K562 (cell line): ENCODE results near the gene B3GAT3. TPM values are rescaled to one million over a fixed set of nuclear protein-coding genes. Genes with fewer than 3 reads are reported as not detected.

Source experiments
- ATAC-seq: fragments of 200-7000 bp; cut with Tn5 transposase; 3 replicates; pipeline ENCODE4 v1.9.1; 2020; ENCODE audit warnings: moderate library complexity
- BruUV-seq: library from RNA; stranded (reverse); fragments of 400-500 nt; replicated peaks from 2 replicates; lab custom pipeline; 2021; lab: Mats Ljungman, UMichigan
- CTCF ChIA-PET: fragments of 300-600 bp; formaldehyde crosslinking; extraction: SDS; loops from one replicate; lab custom pipeline; 2021; ENCODE audit warnings: low intra/inter-chr PET ratio; lab: Yijun Ruan, JAX
- POLR2A ChIA-PET: fragments of 300-600, 350-650 bp; sonication (Branson Sonifier 250); formaldehyde crosslinking; extraction: SDS; loops from one replicate; lab custom pipeline; 2021; ENCODE audit warnings: antibody characterized with exemption, inconsistent platforms; lab: Yijun Ruan, JAX
- DNase-seq, 4 experiments: peaks; one replicate each; pipeline versions ENCODE4 v3.0.0 to v3.0.0-alpha.2; 2011 to 2018; ENCODE audit warnings: low spot score in 3 of 4, mixed read lengths in 3 of 4; ENCODE audit errors: extremely low read depth in 1 of 4
- FAIRE-seq: peaks from 2 replicates; lab custom pipeline; 2011; peaks lifted over from hg19 to GRCh38; lab: Jason Lieb, UNC
- H2AFZ ChIP-seq: 2 replicates; pipeline ENCODE4 v1.6.0; 2011; ENCODE audit warnings: low read depth, low read length, control low read depth, inconsistent platforms
- H3K27ac ChIP-seq: fragments of 200-600 bp; 3 replicates; pipeline ENCODE4 v1.8.0; 2011; ENCODE audit warnings: low read depth, mild to moderate bottlenecking, control low read depth, inconsistent platforms, low read length, moderate library complexity, mixed read lengths; ENCODE audit errors: extremely low read depth
- H3K27me3 ChIP-seq, 2 experiments: fragments of 300-600 bp in 1 of 2; 2 replicates in 1 of 2; 3 replicates in 1 of 2; pipeline versions ENCODE4 v1.6.0 to v1.8.0; 2011; ENCODE audit warnings: inconsistent platforms in 2 of 2, low read length in 2 of 2, mild to moderate bottlenecking in 1 of 2, mixed read lengths in 1 of 2, moderate library complexity in 1 of 2; ENCODE audit not compliant: control insufficient read depth in 2 of 2, insufficient read depth in 2 of 2
- H3K36me3 ChIP-seq: fragments of 300-600 bp; 3 replicates; pipeline ENCODE4 v1.8.0; 2011; ENCODE audit warnings: mild to moderate bottlenecking, low read length, inconsistent platforms; ENCODE audit not compliant: control insufficient read depth, insufficient read depth
- H3K4me1 ChIP-seq, 2 experiments: fragments of 200-600 bp in 1 of 2; replicated peaks in 1 of 2; 2 replicates in 1 of 2; 3 replicates in 1 of 2; pipeline versions ENCODE4 v1.5.1 to v1.8.0; 2011; ENCODE audit warnings: inconsistent platforms in 2 of 2, low read length in 2 of 2, mild to moderate bottlenecking in 1 of 2, mixed read lengths in 1 of 2, moderate library complexity in 1 of 2; ENCODE audit not compliant: control insufficient read depth in 2 of 2, insufficient read depth in 2 of 2
- H3K4me2 ChIP-seq: 2 replicates; pipeline ENCODE4 v1.6.1; 2011; ENCODE audit warnings: low read length, control low read depth, inconsistent platforms, mixed read lengths; ENCODE audit not compliant: insufficient read depth
- H3K4me3 ChIP-seq: fragments of 200-600 bp; sonication (generic), shearing (Covaris generic); 2 replicates; pipeline ENCODE4 v1.5.1; 2016; ENCODE audit warnings: control low read depth, inconsistent platforms
- H3K79me2 ChIP-seq: fragments of 200-600 bp; 3 replicates; pipeline ENCODE4 v1.8.0; 2011; ENCODE audit warnings: low read length, inconsistent platforms; ENCODE audit not compliant: control insufficient read depth, insufficient read depth
- H3K9ac ChIP-seq, 2 experiments: 2 replicates each; pipeline versions ENCODE4 v1.6.0 to v1.6.1; 2011; ENCODE audit warnings: low read depth in 2 of 2, low read length in 2 of 2, control low read depth in 1 of 2, inconsistent platforms in 1 of 2, mild to moderate bottlenecking in 1 of 2, mixed read lengths in 1 of 2; ENCODE audit not compliant: insufficient read depth in 1 of 2
- H3K9me1 ChIP-seq: one replicate; pipeline ENCODE4 v1.6.0; 2011; ENCODE audit warnings: inconsistent platforms, mild to moderate bottlenecking, low read length, moderate library complexity; ENCODE audit not compliant: control insufficient read depth, insufficient read depth
- H3K9me3 ChIP-seq: replicated peaks from 2 replicates; pipeline ENCODE4 v1.5.1; 2011; ENCODE audit warnings: low read depth, low read length, inconsistent platforms; ENCODE audit not compliant: control insufficient read depth, insufficient read depth
- H4K20me1 ChIP-seq: replicated peaks from 2 replicates; pipeline ENCODE4 v1.6.1; 2011; ENCODE audit warnings: low read length, inconsistent platforms, mixed read lengths; ENCODE audit not compliant: control insufficient read depth, insufficient read depth
- BCOR ChIP-seq: fragments of 450-650 bp; IDR thresholded peaks from 2 replicates; pipeline ENCODE4 v1.6.1; 2016
- CAMTA2 ChIP-seq: fragments of 250-450 bp; sonication (Bioruptor Pico); conservative IDR thresholded peaks from 2 replicates; pipeline ENCODE4 v1.5.1; 2022
- CBX1 ChIP-seq: sonication (generic); IDR thresholded peaks from 2 replicates; pipeline ENCODE4 v1.6.1; 2016; ENCODE audit warnings: antibody characterized with exemption, low read depth, mild to moderate bottlenecking
- E2F3 ChIP-seq: fragments of 250-450 bp; sonication (Bioruptor Pico); IDR thresholded peaks from 2 replicates; pipeline ENCODE4 v1.4.0; 2020; ENCODE audit warnings: mild to moderate bottlenecking
- ELF1 ChIP-seq: fragments of 200-800 bp; sonication (Bioruptor generic); IDR thresholded peaks from 2 replicates; pipeline ENCODE4 v1.6.1; 2016; ENCODE audit warnings: missing genetic modification characterization, missing compliant biosample characterization
- EP300 ChIP-seq: IDR thresholded peaks from 2 replicates; pipeline ENCODE4 v1.6.1; 2012; ENCODE audit warnings: low read length, improper control_type of control experiment
- MTA3 ChIP-seq: fragments of 450-650 bp; formaldehyde crosslinking; IDR thresholded peaks from 2 replicates; pipeline ENCODE4 v1.6.1; 2017; ENCODE audit warnings: mild to moderate bottlenecking, borderline replicate concordance
- NCOR1 ChIP-seq: fragments of 450-650 bp; IDR thresholded peaks from 2 replicates; pipeline ENCODE4 v1.6.1; 2016; ENCODE audit warnings: mild to moderate bottlenecking, moderate library complexity
- NFIC ChIP-seq: fragments of 450-650 bp; IDR thresholded peaks from 2 replicates; pipeline ENCODE4 v1.6.1; 2017; ENCODE audit warnings: mild to moderate bottlenecking, inconsistent platforms
- NR2C1 ChIP-seq, 2 experiments: fragments of 450-650 bp; IDR thresholded peaks; 2 replicates each; pipeline ENCODE4 v1.6.1; 2017; ENCODE audit warnings: mild to moderate bottlenecking in 2 of 2, antibody characterized with exemption in 1 of 2, inconsistent platforms in 1 of 2, missing compliant biosample characterization in 1 of 2, missing genetic modification characterization in 1 of 2
- POLR2AphosphoS2 ChIP-seq: IDR thresholded peaks from 2 replicates; pipeline ENCODE4 v1.6.1; 2012; ENCODE audit warnings: low read length, improper control_type of control experiment
- RB1 ChIP-seq: fragments of 450-650 bp; IDR thresholded peaks from 2 replicates; pipeline ENCODE4 v1.6.1; 2017; ENCODE audit warnings: low read depth, mild to moderate bottlenecking
- RBFOX2 ChIP-seq: fragments of 200-400 bp; formaldehyde crosslinking; IDR thresholded peaks from 2 replicates; pipeline ENCODE4 v1.6.1; 2017; ENCODE audit warnings: low read depth, mild to moderate bottlenecking, low read length, moderate library complexity
- TAF7 ChIP-seq: fragments of 450-650 bp; IDR thresholded peaks from 2 replicates; pipeline ENCODE4 v1.6.1; 2016; ENCODE audit warnings: missing genetic modification characterization, missing compliant biosample characterization
- TGIF2 ChIP-seq: sonication (generic); formaldehyde crosslinking; IDR thresholded peaks from 2 replicates; pipeline ENCODE4 v1.8.1; 2022; ENCODE audit warnings: mild to moderate bottlenecking, missing genetic modification reagents, moderate library complexity
- ZBTB7A ChIP-seq: IDR thresholded peaks from 2 replicates; pipeline ENCODE4 v1.6.1; 2011; ENCODE audit warnings: low read depth, mild to moderate bottlenecking, low read length, moderate library complexity, borderline replicate concordance; ENCODE audit not compliant: control insufficient read depth
- ZKSCAN8 ChIP-seq: fragments of 200-800 bp; sonication (Bioruptor generic); IDR thresholded peaks from 2 replicates; pipeline ENCODE4 v1.6.1; 2016; ENCODE audit warnings: missing genetic modification characterization, missing compliant biosample characterization
- ZNF316 ChIP-seq: fragments of 450-650 bp; IDR thresholded peaks from 2 replicates; pipeline ENCODE4 v1.6.1; 2016
- ZNF384 ChIP-seq: IDR thresholded peaks from 2 replicates; pipeline ENCODE4 v1.6.1; 2012; ENCODE audit warnings: low read depth, low read length, improper control_type of control experiment
- WGBS: fragments of 100-300 bp; shearing (Covaris generic); methylation state at CpG from one replicate; pipeline ENCODE4 v1.1.6; 2016; ENCODE audit warnings: low coverage, mixed read lengths; ENCODE audit not compliant: insufficient coverage; ENCODE audit errors: missing lambda C conversion rate; 5-methylcytosine and 5-hydroxymethylcytosine counted together
- in situ Hi-C: fragments of 300-500 bp; cut with MboI; formaldehyde crosslinking; loops from 4 replicates; pipeline ENCODE4 v1.15.0; 2018; ENCODE audit warnings: inconsistent platforms, mixed read lengths
- intact Hi-C: fragments of 100-400 bp; cut with micrococcal nuclease; formaldehyde crosslinking; loops from 2 replicates; pipeline ENCODE4 v1.14.2; 2022
- polyA plus RNA-seq, 8 experiments: library from polyadenylated mRNA; depleted of rRNA in 4 of 8; stranded (reverse) in 5 of 8; unstranded in 3 of 8; fragments of >200 nt; fragmentation: Nextera tagmentation in 2 of 8; fragmentation: Illumina TruSeq in 1 of 8; extraction: Ambion mirVana in 2 of 8; extraction: Trizol in 1 of 8; gene quantifications; 2 replicates each; pipeline versions ENCODE4 v1.2.1 to v1.2.3, GENCODE V29; 2011 to 2014; ENCODE audit warnings: inconsistent platforms in 1 of 8, missing spikeins in 1 of 8
- total RNA-seq, 7 experiments: library from RNA; depleted of rRNA in 6 of 7; stranded (reverse); fragments of >200 nt in 6 of 7; fragmentation: Illumina TruSeq in 2 of 7; extraction: Trizol in 2 of 7; gene quantifications; 2 replicates each; pipeline versions ENCODE4 v1.2.1 to v1.2.3, GENCODE V29; 2011 to 2021; ENCODE audit warnings: low replicate concordance in 1 of 7
- TF ChIP-seq, protein P1 (sequence below): sonication (generic); formaldehyde crosslinking; IDR thresholded peaks from 2 replicates; pipeline ENCODE4 v1.8.1; 2023; ENCODE audit warnings: mild to moderate bottlenecking, missing genetic modification reagents
- TF ChIP-seq, protein P2 (sequence below): fragments of 450-650 bp; IDR thresholded peaks from 2 replicates; pipeline ENCODE4 v1.6.1; 2016

The B3GAT3 gene
- total and polyA plus RNA-seq, 9 of the 15 experiments (the other 6 are each of a cell fraction or from before 2014, with no cell fraction given) = 0.30 to 64.0 (median 21.4) TPM

DNA sequence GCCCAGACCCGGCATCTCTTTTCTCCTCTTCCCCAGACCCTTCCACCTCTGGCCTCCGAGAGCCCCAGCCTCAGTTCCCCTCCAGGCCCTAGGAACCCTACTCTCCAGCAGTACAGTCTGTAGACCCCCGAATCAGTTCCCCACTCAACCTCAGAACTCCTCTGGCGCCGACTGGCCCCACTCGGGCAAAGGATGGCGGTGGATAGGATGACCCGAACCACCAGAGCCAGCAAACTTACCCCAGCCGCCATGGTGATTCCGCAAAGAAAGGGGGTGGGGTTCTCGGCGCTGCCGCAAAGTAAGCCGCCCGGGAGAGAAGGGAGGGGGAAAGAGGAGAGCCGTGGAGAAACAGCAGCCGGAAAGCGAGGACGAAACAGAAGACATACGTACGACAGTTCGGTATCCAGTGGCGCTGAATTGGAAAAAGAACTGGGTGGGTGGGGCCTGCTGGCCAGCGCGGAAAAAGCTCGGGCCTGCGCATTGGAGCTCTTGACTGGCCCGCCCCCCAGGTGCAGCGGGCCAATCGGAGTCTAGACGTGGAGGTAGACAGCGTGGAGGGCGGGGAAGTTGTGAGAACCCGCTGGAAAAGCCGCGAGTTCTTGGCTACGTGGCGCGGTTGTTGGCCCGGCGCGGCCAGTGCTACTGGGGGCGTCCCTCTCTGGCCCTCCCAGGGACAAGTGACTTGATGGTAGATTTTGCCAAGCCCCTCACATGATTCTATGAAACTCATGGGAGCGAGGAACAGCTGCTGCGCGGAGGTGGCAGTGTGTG is 48.0 kb downstream of the B3GAT3 start, which contains the start of gene EEF1G:
EEF1G (minus strand) TSS at position 300 of the 771 bp plus-strand sequence; CDS start at position 251, 49 bp downstream.
- H3K4me3 ChIP-seq = peak within 1 kb of the TSS; percentile 96
- peaks cover 83% of the 10 kb centered on the region for H3K36me3 ChIP-seq
- H4K20me1 ChIP-seq = peaks cover 3% of the 10 kb centered on the region
- in situ Hi-C loops = no loop called here
- peak within 1 kb of the TSS; percentile 80 for H2AFZ ChIP-seq
- peak within 1 kb of the TSS; percentile 88 for H3K27ac ChIP-seq
- ChIA-PET POLR2A (interaction anchor here (0.6 to 3.8 kb wide), 42 partner anchors 8 to 1109 kb away, joined by 3 to 34 read pairs (median 4); partner anchors contain the start of genes C11orf98, CSKMT, HNRNPUL2 and LBHD1), CTCF (interaction anchor here (0.9 kb wide), 1 partner anchor 149 kb away, joined by 3 read pairs; no protein-coding TSS in a partner anchor)
- peak within 1 kb of the TSS; percentile 96 for H3K4me2 ChIP-seq
- intact Hi-C loops = no loop called here
- WGBS = under 1% methylated on average over 46 of the region's 46 CpGs
- DNase-seq = peak; percentile 97 to 99 (median 98)
- peak; percentile 95 for FAIRE-seq
- peaks cover 22 to 40% of the 10 kb centered on the region in 2 experiments; a peak in 4 of 5 replicates for H3K4me1 ChIP-seq
- no TSS peak for BruUV-seq
- peaks cover 65% of the 10 kb centered on the region for H3K79me2 ChIP-seq
- peak within 1 kb of the TSS; percentile 95 to 98 for H3K9ac ChIP-seq
- no peaks in the 10 kb centered on the region for H3K9me3 ChIP-seq
- H3K9me1 ChIP-seq = no peaks in the 10 kb centered on the region
- peak; percentile 97 for ATAC-seq
- H3K27me3 ChIP-seq = no peaks in the 10 kb centered on the region
- peak; percentile 33; the same call in 1 of the 2 replicates for TF ChIP-seq NCOR1
- no peak for TF ChIP-seq ZBTB7A
- peak; percentile 30; the same call in 1 of the 2 replicates for TF ChIP-seq ZNF316
- TF ChIP-seq, protein P1, sequence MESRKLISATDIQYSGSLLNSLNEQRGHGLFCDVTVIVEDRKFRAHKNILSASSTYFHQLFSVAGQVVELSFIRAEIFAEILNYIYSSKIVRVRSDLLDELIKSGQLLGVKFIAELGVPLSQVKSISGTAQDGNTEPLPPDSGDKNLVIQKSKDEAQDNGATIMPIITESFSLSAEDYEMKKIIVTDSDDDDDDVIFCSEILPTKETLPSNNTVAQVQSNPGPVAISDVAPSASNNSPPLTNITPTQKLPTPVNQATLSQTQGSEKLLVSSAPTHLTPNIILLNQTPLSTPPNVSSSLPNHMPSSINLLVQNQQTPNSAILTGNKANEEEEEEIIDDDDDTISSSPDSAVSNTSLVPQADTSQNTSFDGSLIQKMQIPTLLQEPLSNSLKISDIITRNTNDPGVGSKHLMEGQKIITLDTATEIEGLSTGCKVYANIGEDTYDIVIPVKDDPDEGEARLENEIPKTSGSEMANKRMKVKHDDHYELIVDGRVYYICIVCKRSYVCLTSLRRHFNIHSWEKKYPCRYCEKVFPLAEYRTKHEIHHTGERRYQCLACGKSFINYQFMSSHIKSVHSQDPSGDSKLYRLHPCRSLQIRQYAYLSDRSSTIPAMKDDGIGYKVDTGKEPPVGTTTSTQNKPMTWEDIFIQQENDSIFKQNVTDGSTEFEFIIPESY (CRISPR knock-in tag) = peak; percentile 67; the same call in 1 of the 2 replicates
- peak; percentile 82 for TF ChIP-seq BCOR
- no peak for TF ChIP-seq ZNF384
- peak; percentile 100 for TF ChIP-seq TAF7 (tag)
- TF ChIP-seq RB1 = 0 out of 2 replicates have a peak, but pooled peaks have one; percentile 32
- TF ChIP-seq CBX1 = no peak
- TF ChIP-seq CAMTA2 (CRISPR knock-in tag) = peak; percentile 83; the same call in 1 of the 2 replicates
- peak; percentile 91 for TF ChIP-seq POLR2AphosphoS2
- peak; percentile 7; the same call in 1 of the 2 replicates for TF ChIP-seq NR2C1 (IDR thresholded peaks at IDR 0.05)
- TF ChIP-seq NR2C1 (tag; IDR thresholded peaks at IDR 0.05) = no peak
- peak; percentile 34; the same call in 1 of the 2 replicates for TF ChIP-seq NFIC
- no peak for TF ChIP-seq EP300
- peak; percentile 63 for TF ChIP-seq MTA3
- TF ChIP-seq, protein P2, sequence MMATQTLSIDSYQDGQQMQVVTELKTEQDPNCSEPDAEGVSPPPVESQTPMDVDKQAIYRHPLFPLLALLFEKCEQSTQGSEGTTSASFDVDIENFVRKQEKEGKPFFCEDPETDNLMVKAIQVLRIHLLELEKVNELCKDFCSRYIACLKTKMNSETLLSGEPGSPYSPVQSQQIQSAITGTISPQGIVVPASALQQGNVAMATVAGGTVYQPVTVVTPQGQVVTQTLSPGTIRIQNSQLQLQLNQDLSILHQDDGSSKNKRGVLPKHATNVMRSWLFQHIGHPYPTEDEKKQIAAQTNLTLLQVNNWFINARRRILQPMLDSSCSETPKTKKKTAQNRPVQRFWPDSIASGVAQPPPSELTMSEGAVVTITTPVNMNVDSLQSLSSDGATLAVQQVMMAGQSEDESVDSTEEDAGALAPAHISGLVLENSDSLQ = peak; percentile 86
- TF ChIP-seq ELF1 (tag) = 0 out of 2 replicates have a peak, but pooled peaks have one; percentile 12
- peak; percentile 93; the same call in 1 of the 2 replicates for TF ChIP-seq ZKSCAN8
- no peak for TF ChIP-seq TGIF2
- 0 out of 2 replicates have a peak, but pooled peaks have one; percentile 18 for TF ChIP-seq E2F3 (CRISPR knock-in tag)
- TF ChIP-seq RBFOX2 = peak; percentile 91
